K562 (cell line): ENCODE results near the gene MYOZ3. TPM values are rescaled to one million over a fixed set of nuclear protein-coding genes. Genes with fewer than 3 reads are reported as not detected.

ENCODE experiments used
- ARID1B ChIP-seq: fragments of 450-650 bp; IDR thresholded peaks from 2 replicates; pipeline ENCODE4 v1.6.1; 2016; ENCODE audit warnings: antibody characterized with exemption, mild to moderate bottlenecking, inconsistent platforms
- ATF1 ChIP-seq, 2 experiments: fragments of 450-650 bp in 1 of 2; IDR thresholded peaks; 2 replicates each; pipeline ENCODE4 v1.6.1; 2016; ENCODE audit warnings: missing compliant biosample characterization in 1 of 2, missing genetic modification characterization in 1 of 2
- BHLHE40 ChIP-seq: IDR thresholded peaks from 2 replicates; pipeline ENCODE4 v1.6.1; 2011; ENCODE audit warnings: low read length, improper control_type of control experiment
- CEBPG ChIP-seq, 3 experiments: fragments of 200-800 bp in 1 of 3; sonication (Bioruptor generic) in 1 of 3; sonication (generic) in 1 of 3; formaldehyde crosslinking in 1 of 3; IDR thresholded peaks in 2 of 3; conservative IDR thresholded peaks in 1 of 3; 2 replicates each; pipeline versions ENCODE4 v1.6.1 to v1.8.0; 2016 to 2022; ENCODE audit warnings: missing compliant biosample characterization in 2 of 3, missing genetic modification characterization in 2 of 3, mild to moderate bottlenecking in 1 of 3, missing genetic modification reagents in 1 of 3
- CTBP1 ChIP-seq: fragments of 450-650 bp; IDR thresholded peaks from 2 replicates; pipeline ENCODE4 v1.6.1; 2016; ENCODE audit warnings: borderline replicate concordance
- DMBX1 ChIP-seq: fragments of 250-450 bp; sonication (Bioruptor Pico); IDR thresholded peaks from 2 replicates; pipeline ENCODE4 v1.8.0; 2022; ENCODE audit warnings: inconsistent platforms, mild to moderate bottlenecking, moderate library complexity, borderline replicate concordance
- EGR1 ChIP-seq: fragments of 450-650 bp; conservative IDR thresholded peaks from 2 replicates; pipeline ENCODE4 v1.6.1; 2017; ENCODE audit warnings: mild to moderate bottlenecking
- EP300 ChIP-seq: IDR thresholded peaks from 2 replicates; pipeline ENCODE4 v1.6.1; 2012; ENCODE audit warnings: low read length, improper control_type of control experiment
- LCOR ChIP-seq: sonication (generic); formaldehyde crosslinking; IDR thresholded peaks from 2 replicates; pipeline ENCODE4 v1.8.0; 2022; ENCODE audit warnings: mild to moderate bottlenecking, missing genetic modification reagents
- MAFG ChIP-seq: fragments of 450-650 bp; conservative IDR thresholded peaks from 2 replicates; pipeline ENCODE4 v1.6.1; 2016; ENCODE audit warnings: missing genetic modification characterization, missing compliant biosample characterization
- MCM7 ChIP-seq, 2 experiments: fragments of 450-650 bp; IDR thresholded peaks; 2 replicates each; pipeline ENCODE4 v1.6.1; 2016 to 2018
- MIER1 ChIP-seq: fragments of 450-650 bp; IDR thresholded peaks from 2 replicates; pipeline ENCODE4 v1.6.1; 2016; ENCODE audit warnings: antibody characterized with exemption, mild to moderate bottlenecking, low read depth
- RBFOX2 ChIP-seq: fragments of 200-400 bp; formaldehyde crosslinking; IDR thresholded peaks from 2 replicates; pipeline ENCODE4 v1.6.1; 2017; ENCODE audit warnings: low read depth, mild to moderate bottlenecking, low read length, moderate library complexity
- TBP ChIP-seq: optimal IDR thresholded peaks from 2 replicates; pipeline ENCODE3; 2011; ENCODE audit warnings: low read depth, low read length, improper control_type of control experiment
- WHSC1 ChIP-seq: IDR thresholded peaks from one replicate; pipeline ENCODE4 v1.6.1; 2012; ENCODE audit warnings: low read length, control low read depth, inconsistent platforms
- ZNF140 ChIP-seq: fragments of 250-450 bp; sonication (Bioruptor Pico); IDR thresholded peaks from 2 replicates; pipeline ENCODE4 v1.8.0; 2021; ENCODE audit warnings: moderate library complexity, mild to moderate bottlenecking, inconsistent platforms
- ZNF316 ChIP-seq: fragments of 450-650 bp; IDR thresholded peaks from 2 replicates; pipeline ENCODE4 v1.6.1; 2016
- ZNF551 ChIP-seq: fragments of 250-450 bp; sonication (Bioruptor Pico); IDR thresholded peaks from 2 replicates; pipeline ENCODE4 v1.5.0; 2021; ENCODE audit warnings: mild to moderate bottlenecking, moderate library complexity
- polyA plus RNA-seq, 8 experiments: library from polyadenylated mRNA; depleted of rRNA in 4 of 8; stranded (reverse) in 5 of 8; unstranded in 3 of 8; fragments of >200 nt; fragmentation: Nextera tagmentation in 2 of 8; fragmentation: Illumina TruSeq in 1 of 8; extraction: Ambion mirVana in 2 of 8; extraction: Trizol in 1 of 8; gene quantifications; 2 replicates each; pipeline versions ENCODE4 v1.2.1 to v1.2.3, GENCODE V29; 2011 to 2014; ENCODE audit warnings: inconsistent platforms in 1 of 8, missing spikeins in 1 of 8
- total RNA-seq, 7 experiments: library from RNA; depleted of rRNA in 6 of 7; stranded (reverse); fragments of >200 nt in 6 of 7; fragmentation: Illumina TruSeq in 2 of 7; extraction: Trizol in 2 of 7; gene quantifications; 2 replicates each; pipeline versions ENCODE4 v1.2.1 to v1.2.3, GENCODE V29; 2011 to 2021; ENCODE audit warnings: low replicate concordance in 1 of 7
- TF ChIP-seq, protein P1 (sequence below): sonication (generic); formaldehyde crosslinking; IDR thresholded peaks from 2 replicates; pipeline ENCODE4 v1.8.1; 2023; ENCODE audit warnings: mild to moderate bottlenecking, missing genetic modification reagents
- TF ChIP-seq, protein P2 (sequence below): fragments of 200-800 bp; sonication (Bioruptor generic); IDR thresholded peaks from 2 replicates; pipeline ENCODE4 v1.6.1; 2017; ENCODE audit warnings: missing genetic modification characterization, missing compliant biosample characterization
- TF ChIP-seq, protein P3 (sequence below), 2 experiments: fragments of 450-650 bp; conservative IDR thresholded peaks; 2 replicates each; pipeline ENCODE4 v1.6.1; 2017; ENCODE audit warnings: mild to moderate bottlenecking in 2 of 2, moderate library complexity in 2 of 2
- TF ChIP-seq, protein P4 (sequence below): fragments of 250-450 bp; sonication (Bioruptor Pico); IDR thresholded peaks from 2 replicates; pipeline ENCODE4 v1.4.0; 2020; ENCODE audit warnings: mild to moderate bottlenecking

Gene MYOZ3
- total and polyA plus RNA-seq, 9 of the 15 experiments (the other 6 are each of a cell fraction or from before 2014, with no cell fraction given) = not detected

DNA sequence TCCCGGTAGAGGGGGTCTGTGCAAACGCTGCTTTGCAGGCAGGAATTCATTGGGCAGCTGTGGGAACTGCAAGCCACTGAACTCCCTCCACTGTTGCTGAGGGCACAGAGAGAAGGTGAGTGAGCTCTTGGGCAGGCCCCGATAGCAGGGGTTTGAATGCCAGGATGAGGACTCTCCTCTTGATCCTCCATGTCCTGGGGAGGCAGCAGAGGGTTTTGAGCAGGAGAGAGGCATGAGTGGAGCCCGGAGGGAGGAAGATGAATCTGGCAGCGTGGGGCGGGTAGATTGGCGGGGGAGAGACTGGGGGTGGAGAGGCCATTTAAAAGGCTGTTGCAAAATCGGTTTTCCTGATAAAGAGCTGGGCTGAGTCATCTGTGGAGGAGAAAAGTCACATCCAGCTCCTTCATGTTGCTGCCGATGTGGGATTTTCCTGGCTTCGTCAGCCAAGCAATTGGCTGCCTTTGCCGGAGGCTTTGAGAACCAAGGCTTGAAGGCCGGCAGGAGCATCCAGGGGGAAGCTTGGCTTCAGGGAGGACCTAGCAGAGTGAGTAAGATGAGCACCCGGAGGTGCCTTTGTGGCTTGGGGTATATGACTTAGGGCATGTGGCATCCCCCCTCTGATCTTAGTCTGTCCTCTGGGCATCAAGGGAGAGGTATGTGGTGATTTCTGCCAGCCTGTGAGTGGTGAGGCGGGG, 20.6 kb upstream of the MYOZ3 start, which contains the start of gene SYNPO (continued):
- peak; percentile 52; the same call in 1 of the 2 replicates for TF ChIP-seq CEBPG (CRISPR knock-in tag; IDR thresholded peaks at IDR 0.05)
- peak; percentile 63 to 80; a peak in 2 of 4 replicates for TF ChIP-seq CEBPG (tag; conservative IDR thresholded peaks at IDR 0.05 in 1 of 2, IDR thresholded peaks at IDR 0.05 in 1 of 2)
- no peak for TF ChIP-seq WHSC1
- TF ChIP-seq, protein P1, sequence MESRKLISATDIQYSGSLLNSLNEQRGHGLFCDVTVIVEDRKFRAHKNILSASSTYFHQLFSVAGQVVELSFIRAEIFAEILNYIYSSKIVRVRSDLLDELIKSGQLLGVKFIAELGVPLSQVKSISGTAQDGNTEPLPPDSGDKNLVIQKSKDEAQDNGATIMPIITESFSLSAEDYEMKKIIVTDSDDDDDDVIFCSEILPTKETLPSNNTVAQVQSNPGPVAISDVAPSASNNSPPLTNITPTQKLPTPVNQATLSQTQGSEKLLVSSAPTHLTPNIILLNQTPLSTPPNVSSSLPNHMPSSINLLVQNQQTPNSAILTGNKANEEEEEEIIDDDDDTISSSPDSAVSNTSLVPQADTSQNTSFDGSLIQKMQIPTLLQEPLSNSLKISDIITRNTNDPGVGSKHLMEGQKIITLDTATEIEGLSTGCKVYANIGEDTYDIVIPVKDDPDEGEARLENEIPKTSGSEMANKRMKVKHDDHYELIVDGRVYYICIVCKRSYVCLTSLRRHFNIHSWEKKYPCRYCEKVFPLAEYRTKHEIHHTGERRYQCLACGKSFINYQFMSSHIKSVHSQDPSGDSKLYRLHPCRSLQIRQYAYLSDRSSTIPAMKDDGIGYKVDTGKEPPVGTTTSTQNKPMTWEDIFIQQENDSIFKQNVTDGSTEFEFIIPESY (CRISPR knock-in tag) = no peak
- TF ChIP-seq MAFG (tag) = peak; percentile 58
- TF ChIP-seq MIER1 = no peak
- TF ChIP-seq, protein P2, sequence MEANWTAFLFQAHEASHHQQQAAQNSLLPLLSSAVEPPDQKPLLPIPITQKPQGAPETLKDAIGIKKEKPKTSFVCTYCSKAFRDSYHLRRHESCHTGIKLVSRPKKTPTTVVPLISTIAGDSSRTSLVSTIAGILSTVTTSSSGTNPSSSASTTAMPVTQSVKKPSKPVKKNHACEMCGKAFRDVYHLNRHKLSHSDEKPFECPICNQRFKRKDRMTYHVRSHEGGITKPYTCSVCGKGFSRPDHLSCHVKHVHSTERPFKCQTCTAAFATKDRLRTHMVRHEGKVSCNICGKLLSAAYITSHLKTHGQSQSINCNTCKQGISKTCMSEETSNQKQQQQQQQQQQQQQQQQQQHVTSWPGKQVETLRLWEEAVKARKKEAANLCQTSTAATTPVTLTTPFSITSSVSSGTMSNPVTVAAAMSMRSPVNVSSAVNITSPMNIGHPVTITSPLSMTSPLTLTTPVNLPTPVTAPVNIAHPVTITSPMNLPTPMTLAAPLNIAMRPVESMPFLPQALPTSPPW = peak; percentile 82; the same call in 1 of the 2 replicates
- TF ChIP-seq ZNF316 = peak; percentile 27; the same call in 1 of the 2 replicates
- no peak for TF ChIP-seq TBP
- TF ChIP-seq, protein P3, sequence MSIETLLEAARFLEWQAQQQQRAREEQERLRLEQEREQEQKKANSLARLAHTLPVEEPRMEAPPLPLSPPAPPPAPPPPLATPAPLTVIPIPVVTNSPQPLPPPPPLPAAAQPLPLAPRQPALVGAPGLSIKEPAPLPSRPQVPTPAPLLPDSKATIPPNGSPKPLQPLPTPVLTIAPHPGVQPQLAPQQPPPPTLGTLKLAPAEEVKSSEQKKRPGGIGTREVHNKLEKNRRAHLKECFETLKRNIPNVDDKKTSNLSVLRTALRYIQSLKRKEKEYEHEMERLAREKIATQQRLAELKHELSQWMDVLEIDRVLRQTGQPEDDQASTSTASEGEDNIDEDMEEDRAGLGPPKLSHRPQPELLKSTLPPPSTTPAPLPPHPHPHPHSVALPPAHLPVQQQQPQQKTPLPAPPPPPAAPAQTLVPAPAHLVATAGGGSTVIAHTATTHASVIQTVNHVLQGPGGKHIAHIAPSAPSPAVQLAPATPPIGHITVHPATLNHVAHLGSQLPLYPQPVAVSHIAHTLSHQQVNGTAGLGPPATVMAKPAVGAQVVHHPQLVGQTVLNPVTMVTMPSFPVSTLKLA (conservative IDR thresholded peaks at IDR 0.05) = peak in 1 of 2 experiments; percentile 52; a peak in 2 of 4 replicates
- TF ChIP-seq, protein P4, sequence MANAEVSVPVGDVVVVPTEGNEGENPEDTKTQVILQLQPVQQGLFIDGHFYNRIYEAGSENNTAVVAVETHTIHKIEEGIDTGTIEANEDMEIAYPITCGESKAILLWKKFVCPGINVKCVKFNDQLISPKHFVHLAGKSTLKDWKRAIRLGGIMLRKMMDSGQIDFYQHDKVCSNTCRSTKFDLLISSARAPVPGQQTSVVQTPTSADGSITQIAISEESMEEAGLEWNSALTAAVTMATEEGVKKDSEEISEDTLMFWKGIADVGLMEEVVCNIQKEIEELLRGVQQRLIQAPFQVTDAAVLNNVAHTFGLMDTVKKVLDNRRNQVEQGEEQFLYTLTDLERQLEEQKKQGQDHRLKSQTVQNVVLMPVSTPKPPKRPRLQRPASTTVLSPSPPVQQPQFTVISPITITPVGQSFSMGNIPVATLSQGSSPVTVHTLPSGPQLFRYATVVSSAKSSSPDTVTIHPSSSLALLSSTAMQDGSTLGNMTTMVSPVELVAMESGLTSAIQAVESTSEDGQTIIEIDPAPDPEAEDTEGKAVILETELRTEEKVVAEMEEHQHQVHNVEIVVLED (CRISPR knock-in tag) = no peak
- peak; percentile 36; the same call in 1 of the 2 replicates for TF ChIP-seq CTBP1
- no peak for TF ChIP-seq RBFOX2
- 0 out of 2 replicates have a peak, but pooled peaks have one; percentile 23 for TF ChIP-seq BHLHE40
- peak; percentile 97 for TF ChIP-seq EGR1
- no peak for TF ChIP-seq DMBX1
- TF ChIP-seq ARID1B = peak; percentile 89
- no peak for TF ChIP-seq ZNF140 (CRISPR knock-in tag)
- TF ChIP-seq EP300 = peak; percentile 72; the same call in 1 of the 2 replicates
- 0 out of 2 replicates have a peak, but pooled peaks have one; percentile 39 for TF ChIP-seq LCOR (CRISPR knock-in tag)
- no peak for TF ChIP-seq MCM7 (IDR thresholded peaks at IDR 0.05)
- TF ChIP-seq ATF1 (CRISPR knock-in tag; IDR thresholded peaks at IDR 0.05) = no peak
- no peak for TF ChIP-seq ATF1 (tag; IDR thresholded peaks at IDR 0.05)
- TF ChIP-seq ZNF551 = no peak
